GM18502 (cell line): Measurements from ENCODE around the gene NOTCH3.

Experiments
- ATAC-seq: cut with Tn5 transposase; IDR thresholded peaks from one replicate; pipeline ENCODE4 v1.9.1; 2021; ENCODE audit warnings: mild to moderate bottlenecking; ENCODE audit not compliant: unreplicated experiment, poor library complexity

NOTCH3 gene

DNA sequence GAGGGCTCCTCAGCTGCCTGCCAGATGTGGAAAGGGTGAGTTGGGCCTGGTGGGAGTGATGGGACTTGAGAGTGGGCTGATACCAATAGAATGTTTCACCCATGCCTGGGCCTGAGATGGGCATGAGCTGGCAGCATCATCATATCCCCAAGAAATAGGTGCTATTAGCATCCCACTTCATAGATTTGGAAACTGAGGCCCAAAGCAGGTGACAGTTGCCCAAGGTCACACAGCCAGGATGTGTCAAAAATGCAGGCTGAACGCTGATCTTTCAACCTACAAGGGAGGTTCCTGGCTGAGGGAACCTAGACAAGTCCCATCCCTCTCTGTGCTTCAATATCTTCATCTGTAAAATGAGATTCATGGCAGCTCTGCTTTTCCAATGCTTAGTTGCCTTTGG lies 89.0 kb downstream of the NOTCH3 start:
- no peak for ATAC-seq

DNA sequence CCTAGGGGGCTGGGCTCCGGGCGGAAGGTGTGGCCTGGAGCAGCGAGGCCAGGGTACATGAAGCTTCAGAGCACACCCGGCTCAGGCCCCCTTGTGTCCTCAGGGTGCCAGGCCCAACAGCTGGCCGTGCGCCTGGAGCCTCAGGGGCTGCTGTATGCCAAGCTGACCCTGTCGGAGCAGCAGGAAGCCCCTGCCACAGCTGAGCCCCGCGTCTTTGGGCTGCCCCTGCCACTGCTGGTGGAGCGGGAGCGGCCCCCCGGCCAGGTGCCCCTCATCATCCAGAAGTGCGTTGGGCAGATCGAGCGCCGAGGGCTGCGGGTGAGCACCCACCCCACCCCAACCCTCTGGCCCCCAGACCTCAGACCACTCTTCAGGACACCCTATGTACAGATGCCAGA lies 90.4 kb downstream of the NOTCH3 start:
- no peak for ATAC-seq

DNA sequence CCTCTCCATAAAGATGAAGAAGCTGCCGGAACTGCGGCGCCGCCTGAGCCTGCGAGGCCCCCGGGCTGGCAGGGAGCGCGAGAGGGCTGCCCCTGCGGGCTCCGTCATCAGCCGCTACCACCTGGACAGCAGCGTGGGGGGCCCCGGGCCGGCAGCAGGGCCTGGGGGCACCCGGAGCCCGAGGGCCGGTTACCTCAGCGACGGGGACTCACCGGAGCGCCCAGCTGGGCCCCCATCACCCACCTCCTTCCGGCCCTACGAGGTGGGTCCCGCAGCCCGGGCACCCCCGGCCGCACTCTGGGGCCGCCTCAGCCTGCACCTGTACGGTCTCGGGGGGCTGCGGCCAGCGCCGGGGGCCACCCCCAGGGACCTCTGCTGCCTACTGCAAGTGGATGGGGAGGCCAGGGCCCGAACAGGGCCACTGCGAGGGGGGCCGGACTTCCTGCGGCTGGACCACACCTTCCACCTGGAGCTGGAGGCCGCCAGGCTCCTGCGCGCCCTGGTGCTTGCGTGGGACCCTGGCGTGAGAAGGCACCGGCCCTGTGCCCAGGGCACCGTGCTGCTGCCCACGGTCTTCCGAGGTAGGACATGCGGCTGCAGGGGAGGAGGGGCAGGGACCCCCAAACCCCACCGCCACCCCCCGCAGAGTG lies 90.9 kb downstream of the NOTCH3 start:
- no peak for ATAC-seq
